ENCODE measurements around the gene JHY. TPM values are rescaled to one million over a fixed set of nuclear protein-coding genes. Genes with fewer than 3 reads are reported as not detected.

Gene JHY
- total and polyA plus RNA-seq, 8 donors, result 1.1 to 4.2 (median 2.1) TPM

DNA sequence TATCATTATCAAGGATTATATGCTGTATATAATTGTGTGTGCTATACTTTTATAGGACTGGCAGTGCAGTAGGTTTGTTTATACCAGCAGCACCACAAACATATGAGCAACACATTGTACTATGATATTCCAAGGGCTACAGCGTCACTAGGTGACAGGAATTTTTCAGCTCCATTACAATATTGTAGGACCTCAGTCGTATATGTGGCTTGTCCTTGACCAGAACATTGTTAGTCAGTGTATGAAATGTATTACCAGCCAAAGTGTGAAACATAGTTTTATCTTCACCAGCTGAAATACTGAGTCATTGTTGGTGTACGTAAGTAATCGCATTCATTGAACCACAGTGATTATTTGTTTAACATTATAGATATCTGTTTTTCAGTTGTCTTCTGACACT, 20.4 kb downstream of the JHY start:
- DNase-seq (no peak), ATAC-seq (no peak), FAIRE-seq (no peak)
- H3K4me1 ChIP-seq, result no peaks in the 10 kb centered on the region
- no peaks in the 10 kb centered on the region for H3K9me3 ChIP-seq
- TF ChIP-seq, protein P1, sequence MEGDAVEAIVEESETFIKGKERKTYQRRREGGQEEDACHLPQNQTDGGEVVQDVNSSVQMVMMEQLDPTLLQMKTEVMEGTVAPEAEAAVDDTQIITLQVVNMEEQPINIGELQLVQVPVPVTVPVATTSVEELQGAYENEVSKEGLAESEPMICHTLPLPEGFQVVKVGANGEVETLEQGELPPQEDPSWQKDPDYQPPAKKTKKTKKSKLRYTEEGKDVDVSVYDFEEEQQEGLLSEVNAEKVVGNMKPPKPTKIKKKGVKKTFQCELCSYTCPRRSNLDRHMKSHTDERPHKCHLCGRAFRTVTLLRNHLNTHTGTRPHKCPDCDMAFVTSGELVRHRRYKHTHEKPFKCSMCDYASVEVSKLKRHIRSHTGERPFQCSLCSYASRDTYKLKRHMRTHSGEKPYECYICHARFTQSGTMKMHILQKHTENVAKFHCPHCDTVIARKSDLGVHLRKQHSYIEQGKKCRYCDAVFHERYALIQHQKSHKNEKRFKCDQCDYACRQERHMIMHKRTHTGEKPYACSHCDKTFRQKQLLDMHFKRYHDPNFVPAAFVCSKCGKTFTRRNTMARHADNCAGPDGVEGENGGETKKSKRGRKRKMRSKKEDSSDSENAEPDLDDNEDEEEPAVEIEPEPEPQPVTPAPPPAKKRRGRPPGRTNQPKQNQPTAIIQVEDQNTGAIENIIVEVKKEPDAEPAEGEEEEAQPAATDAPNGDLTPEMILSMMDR (IDR thresholded peaks at IDR 0.05), result no peak
- no peak overlapping the region for H3K4me3 ChIP-seq
- no peaks in the 10 kb centered on the region for H3K27me3 ChIP-seq
- WGBS, 2 donors, result 83 to 87% methylated on average over 4 of the region's 4 CpGs
- intact Hi-C loops (cut with DNase I), result no loop called here
- H3K27ac ChIP-seq, result no peak overlapping the region
- no peaks in the 10 kb centered on the region for H3K36me3 ChIP-seq

DNA sequence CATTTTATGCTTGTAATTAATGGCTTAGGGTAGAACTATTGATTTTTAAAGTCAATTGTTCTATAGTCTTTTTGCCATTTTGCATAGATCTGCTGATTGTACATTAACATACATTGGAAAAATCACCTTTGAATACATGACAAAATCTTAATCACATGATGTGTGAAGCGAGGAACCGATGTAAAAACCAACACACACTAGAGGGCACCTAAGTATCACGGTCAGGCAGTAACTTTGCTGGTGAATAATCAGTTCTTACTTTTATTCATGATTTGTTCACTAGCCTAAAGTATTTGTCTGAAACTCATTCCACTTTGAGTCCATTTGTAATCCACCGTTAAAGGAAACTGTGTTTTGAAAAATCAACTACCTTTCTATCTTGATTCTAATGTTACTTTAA, 28.2 kb downstream of the JHY start:
- no peak for DNase-seq
- Histone ChIP-seq H3K4me3 (no peak overlapping the region), H3K4me1 (no peaks in the 10 kb centered on the region), H3K9me3 (no peaks in the 10 kb centered on the region), H3K27ac (no peak overlapping the region), H3K36me3 (no peaks in the 10 kb centered on the region), H3K27me3 (no peaks in the 10 kb centered on the region)
- TF ChIP-seq, protein P1 (IDR thresholded peaks at IDR 0.05), result no peak
- no peak for ATAC-seq
- FAIRE-seq, result no peak
- intact Hi-C loops (cut with DNase I), result no loop called here
- 71 to 74% methylated on average over 4 of the region's 4 CpGs for WGBS, 2 donors

GRCh38 chr11:122917311-122917710, 34.8 kb downstream of the JHY start:
- intact Hi-C loops (cut with DNase I), result no loop called here
- no peaks in the 10 kb centered on the region for H3K9me3 ChIP-seq
- H3K36me3 ChIP-seq, result no peaks in the 10 kb centered on the region
- WGBS, 2 donors, result 75 to 86% methylated on average over 1 of the region's 1 CpG
- no peaks in the 10 kb centered on the region for H3K27me3 ChIP-seq
- no peak overlapping the region for H3K27ac ChIP-seq
- ATAC-seq (no peak), DNase-seq (peak in 2 of 6 donors; percentile 10 to 29), FAIRE-seq (no peak)
- H3K4me1 ChIP-seq, result no peaks in the 10 kb centered on the region
- TF ChIP-seq, protein P1 (IDR thresholded peaks at IDR 0.05), result no peak
- H3K4me3 ChIP-seq, result no peak overlapping the region

DNA sequence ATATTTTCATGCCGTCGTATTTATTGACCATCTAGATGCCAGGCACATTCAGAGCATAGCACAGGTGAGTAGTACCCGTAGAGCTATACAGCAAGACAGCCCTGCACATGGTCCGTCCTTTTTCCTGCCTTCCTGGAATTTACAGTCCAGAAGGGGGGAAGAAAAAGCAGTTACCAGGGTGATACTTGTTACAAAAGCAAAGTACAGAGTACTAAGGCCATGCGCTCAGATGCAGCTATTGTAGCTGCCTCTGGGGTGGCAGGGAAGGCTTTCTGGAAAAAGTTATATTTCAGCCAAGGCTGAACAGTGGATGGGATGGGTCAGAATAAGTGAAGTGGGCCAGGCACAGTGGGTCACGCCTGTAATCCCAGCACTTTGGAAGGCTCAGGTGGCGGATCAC, 36.2 kb downstream of the JHY start:
- no peak for DNase-seq
- no peaks in the 10 kb centered on the region for H3K9me3 ChIP-seq
- no peaks in the 10 kb centered on the region for H3K4me1 ChIP-seq
- ATAC-seq, result no peak
- no peak for FAIRE-seq
- no peak overlapping the region for H3K4me3 ChIP-seq
- intact Hi-C loops (cut with DNase I), result no loop called here
- TF ChIP-seq, protein P1 (IDR thresholded peaks at IDR 0.05), result no peak
- WGBS, 2 donors, result 90 to 95% methylated on average over 7 of the region's 7 CpGs
- no peaks in the 10 kb centered on the region for H3K36me3 ChIP-seq
- no peak overlapping the region for H3K27ac ChIP-seq
- no peaks in the 10 kb centered on the region for H3K27me3 ChIP-seq

DNA sequence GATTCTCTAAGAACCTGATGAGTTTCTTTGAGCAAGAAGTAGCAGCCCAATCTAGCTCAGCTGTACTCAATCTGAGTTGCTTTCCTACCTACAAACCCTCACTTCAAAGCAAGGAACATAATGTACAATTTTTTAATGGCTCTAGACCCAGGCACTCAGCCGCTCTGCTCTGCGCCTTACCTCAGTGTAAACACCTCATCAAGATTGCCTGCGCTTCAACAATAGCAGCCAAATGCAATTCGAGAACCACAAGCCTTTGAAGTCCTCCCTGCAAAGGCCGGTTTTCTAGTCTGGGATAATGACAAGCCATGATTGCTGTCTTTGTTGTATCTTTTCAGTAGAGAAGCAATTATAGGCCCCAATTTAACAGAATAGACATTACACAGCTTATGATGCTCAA, 38.0 kb downstream of the JHY start:
- TF ChIP-seq, protein P1 (IDR thresholded peaks at IDR 0.05), result no peak
- Histone ChIP-seq H3K36me3 (no peaks in the 10 kb centered on the region), H3K27ac (no peak overlapping the region), H3K9me3 (no peaks in the 10 kb centered on the region), H3K4me1 (no peaks in the 10 kb centered on the region), H3K27me3 (no peaks in the 10 kb centered on the region), H3K4me3 (no peak overlapping the region)
- intact Hi-C loops (cut with DNase I), result no loop called here
- DNase-seq (no peak), FAIRE-seq (no peak), ATAC-seq (no peak)
- WGBS, 2 donors, result 94 to 95% methylated on average over 5 of the region's 5 CpGs

Data from pancreas (tissue), 10 donors.